Esophagus squamous epithelium (tissue), 5 donors: ENCODE data around the gene ERC1. TPM values are rescaled to one million over a fixed set of nuclear protein-coding genes. Genes with fewer than 3 reads are reported as not detected.
"Not testable (repeated sequence)": the region's sequence is repeated elsewhere in the genome, so short reads cannot be mapped to it uniquely, and the experiment has no call there.

ENCODE experiments used
- DNase-seq: peaks from one replicate; lab custom pipeline; 2025; lab: John Stamatoyannopoulos, UW
- H3K27ac ChIP-seq, 4 donors: fragments of 200-600 bp; sonication (generic); one replicate each; pipeline ENCODE4 v1.5.1; 2016 to 2019; ENCODE audit warnings: mild to moderate bottlenecking in 1 of 4
- H3K27me3 ChIP-seq, 4 donors: fragments of 200-600 bp; sonication (generic); 1 replicate in 3 of 4; 2 replicates in 1 of 4; pipeline versions ENCODE4 v1.5.1 to v1.6.0; 2017 to 2021; ENCODE audit warnings: antibody characterized with exemption in 1 of 4
- H3K36me3 ChIP-seq, 3 donors: fragments of 200-600 bp; sonication (generic); one replicate each; pipeline ENCODE4 v1.5.1; 2016 to 2019
- H3K4me1 ChIP-seq, 3 donors: fragments of 200-600 bp; sonication (generic); one replicate each; pipeline ENCODE4 v1.5.1; 2017 to 2019
- H3K4me3 ChIP-seq, 4 donors: fragments of 200-600 bp; sonication (generic); 1 replicate in 3 of 4; 2 replicates in 1 of 4; pipeline ENCODE4 v1.5.1; 2016 to 2019; ENCODE audit warnings: mild to moderate bottlenecking in 2 of 4, moderate library complexity in 1 of 4
- H3K9me3 ChIP-seq, 3 donors: fragments of 200-600 bp; sonication (generic); one replicate each; pipeline ENCODE4 v1.5.1; 2016 to 2019
- POLR2A ChIP-seq, 4 donors: fragments of 450-650 bp; IDR thresholded peaks; one replicate each; pipeline ENCODE4 v1.6.1; 2017; ENCODE audit warnings: antibody characterized with exemption in 4 of 4, mild to moderate bottlenecking in 4 of 4, moderate library complexity in 3 of 4
- whole genome bisulfite sequencing, 2 donors: methylation state at CpG; one replicate each; pipeline ENCODE4 v1.1.5; 2018; 5-methylcytosine and 5-hydroxymethylcytosine counted together
- intact Hi-C: fragments of 100-400 bp; cut with DNase I; formaldehyde crosslinking; loops from one replicate; pipeline ENCODE4 v1.15.0; 2022
- total RNA-seq, 4 donors: library from RNA; depleted of rRNA; stranded (reverse); fragments of >200 nt; gene quantifications; one replicate each; pipeline ENCODE4 v1.1.0, GENCODE V29; 2016
- TF ChIP-seq, protein P1 (sequence below), 6 experiments: fragments of 450-650 bp in 4 of 6; fragments of 200-600 bp in 2 of 6; sonication (generic) in 2 of 6; IDR thresholded peaks; one replicate each; pipeline ENCODE4 v1.5.1; 2016 to 2019; ENCODE audit warnings: antibody characterized with exemption in 6 of 6, mild to moderate bottlenecking in 4 of 6, moderate library complexity in 4 of 6
- donor health status: DM: yes; HTN: yes; CAD: no.

ERC1 gene
- total RNA-seq, 4 donors from 2014 or later, result 19.0 to 50.7 (median 37.5) TPM

DNA sequence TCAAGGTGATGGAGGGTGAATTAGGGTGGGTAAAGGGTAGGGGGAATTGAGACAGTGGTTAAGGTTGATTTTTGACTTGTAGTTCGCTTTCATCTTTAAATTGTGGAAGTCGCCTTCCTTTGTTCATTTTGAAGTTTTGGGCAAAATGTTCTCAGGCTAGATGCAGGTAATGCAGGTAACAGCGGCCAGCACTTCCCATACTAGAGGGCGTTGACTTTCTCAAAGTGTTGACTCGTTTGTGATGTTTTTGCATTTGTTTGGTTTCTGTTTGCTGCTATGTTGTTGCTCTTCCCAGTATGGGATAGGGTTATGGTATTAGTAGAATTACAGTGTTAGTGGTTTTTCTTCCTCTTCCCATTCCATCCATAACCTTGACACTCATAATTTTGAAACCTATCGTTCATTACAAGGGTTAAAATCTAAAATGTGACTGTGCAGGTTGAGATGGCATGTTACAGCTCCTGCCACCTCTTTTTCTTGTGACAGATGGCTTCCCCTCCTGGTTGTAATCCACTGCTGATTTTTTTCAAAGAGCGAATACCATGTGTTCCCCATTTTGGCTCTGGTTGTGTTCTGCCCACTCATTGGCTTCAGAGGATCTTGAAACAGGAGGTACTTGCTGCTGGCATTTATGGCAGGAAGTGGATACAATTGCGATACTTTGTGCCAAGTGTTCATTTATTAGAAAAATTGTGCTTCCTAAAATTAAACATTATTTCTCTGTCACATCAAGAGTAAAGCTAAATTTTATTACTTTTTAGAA, 57.1 kb downstream of the ERC1 start:
- intact Hi-C loops, result no loop called here
- H3K4me1 ChIP-seq, result peaks cover 0 to 10% (median 6%) of the 10 kb centered on the region in 3 donors
- H3K27ac ChIP-seq, result no peak overlapping the region
- H3K27me3 ChIP-seq, result no peaks in the 10 kb centered on the region
- H3K36me3 ChIP-seq, result no peaks in the 10 kb centered on the region
- DNase-seq, result no peak
- no peak overlapping the region for H3K4me3 ChIP-seq
- 65 to 82% methylated on average over 8 of the region's 8 CpGs for WGBS, 2 donors
- no peaks in the 10 kb centered on the region for H3K9me3 ChIP-seq
- TF ChIP-seq, protein P1, sequence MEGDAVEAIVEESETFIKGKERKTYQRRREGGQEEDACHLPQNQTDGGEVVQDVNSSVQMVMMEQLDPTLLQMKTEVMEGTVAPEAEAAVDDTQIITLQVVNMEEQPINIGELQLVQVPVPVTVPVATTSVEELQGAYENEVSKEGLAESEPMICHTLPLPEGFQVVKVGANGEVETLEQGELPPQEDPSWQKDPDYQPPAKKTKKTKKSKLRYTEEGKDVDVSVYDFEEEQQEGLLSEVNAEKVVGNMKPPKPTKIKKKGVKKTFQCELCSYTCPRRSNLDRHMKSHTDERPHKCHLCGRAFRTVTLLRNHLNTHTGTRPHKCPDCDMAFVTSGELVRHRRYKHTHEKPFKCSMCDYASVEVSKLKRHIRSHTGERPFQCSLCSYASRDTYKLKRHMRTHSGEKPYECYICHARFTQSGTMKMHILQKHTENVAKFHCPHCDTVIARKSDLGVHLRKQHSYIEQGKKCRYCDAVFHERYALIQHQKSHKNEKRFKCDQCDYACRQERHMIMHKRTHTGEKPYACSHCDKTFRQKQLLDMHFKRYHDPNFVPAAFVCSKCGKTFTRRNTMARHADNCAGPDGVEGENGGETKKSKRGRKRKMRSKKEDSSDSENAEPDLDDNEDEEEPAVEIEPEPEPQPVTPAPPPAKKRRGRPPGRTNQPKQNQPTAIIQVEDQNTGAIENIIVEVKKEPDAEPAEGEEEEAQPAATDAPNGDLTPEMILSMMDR (IDR thresholded peaks at IDR 0.05), result no peak
- TF ChIP-seq POLR2A (IDR thresholded peaks at IDR 0.05), result no peak

DNA sequence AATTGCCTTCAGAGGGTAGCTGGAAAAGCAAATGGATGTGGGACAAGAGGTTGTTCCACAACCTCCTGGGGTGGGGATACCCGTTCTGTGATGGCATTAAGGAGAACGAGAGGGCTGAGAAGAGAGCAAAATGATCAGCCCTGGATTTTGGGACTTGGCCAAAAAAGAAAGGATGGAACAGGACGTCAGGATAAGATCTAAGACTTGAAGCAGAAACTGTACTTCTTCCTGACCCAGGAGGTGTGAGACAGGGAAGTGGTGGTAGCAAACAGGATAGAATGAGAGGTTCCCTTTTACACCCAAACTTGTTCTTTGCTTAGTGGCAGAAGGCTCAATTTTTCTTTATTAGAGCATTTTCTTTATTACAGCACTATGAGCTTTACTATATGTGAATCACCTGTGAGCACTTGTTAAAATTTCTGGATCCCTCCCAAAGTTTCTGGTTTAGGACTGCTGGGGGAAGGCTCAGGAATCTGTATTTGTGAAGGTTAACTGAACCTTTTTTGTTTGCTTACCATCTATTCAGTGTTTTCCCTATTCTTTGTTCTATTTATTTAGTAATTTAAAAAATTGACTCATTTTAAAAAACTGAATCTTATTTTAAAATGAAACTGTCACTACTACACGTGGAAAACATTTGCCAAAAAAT, 59.2 kb downstream of the ERC1 start:
- WGBS, 2 donors, result 63 to 78% methylated on average over 4 of the region's 4 CpGs
- Histone ChIP-seq H3K27ac (no peak overlapping the region), H3K4me3 (no peak overlapping the region), H3K36me3 (no peaks in the 10 kb centered on the region), H3K27me3 (no peaks in the 10 kb centered on the region), H3K4me1 (peaks cover 0 to 21% (median 0%) of the 10 kb centered on the region in 3 donors), H3K9me3 (no peaks in the 10 kb centered on the region)
- no peak for DNase-seq
- TF ChIP-seq, protein P1 (IDR thresholded peaks at IDR 0.05), result no peak
- intact Hi-C loops, result no loop called here

DNA sequence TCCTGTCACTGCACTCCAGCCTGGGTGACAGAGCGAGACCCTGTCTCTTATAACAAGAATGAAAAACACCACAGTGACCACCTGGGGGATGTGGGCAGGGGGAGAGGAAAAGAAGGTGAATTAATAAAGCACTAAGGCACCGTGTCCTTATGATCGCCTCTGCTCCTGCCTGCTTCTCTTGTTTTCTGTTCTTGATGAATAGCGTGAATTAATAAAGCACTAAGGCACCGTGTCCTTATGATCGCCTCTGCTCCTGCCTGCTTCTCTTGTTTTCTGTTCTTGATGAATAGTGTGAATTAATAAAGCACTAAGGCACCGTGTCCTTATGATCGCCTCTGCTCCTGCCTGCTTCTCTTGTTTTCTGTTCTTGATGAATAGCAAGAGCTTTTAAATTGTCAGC, 60.6 kb downstream of the ERC1 start:
- 81 to 88% methylated on average over 8 of the region's 8 CpGs for WGBS, 2 donors
- H3K27ac ChIP-seq, result not testable (repeated sequence)

DNA sequence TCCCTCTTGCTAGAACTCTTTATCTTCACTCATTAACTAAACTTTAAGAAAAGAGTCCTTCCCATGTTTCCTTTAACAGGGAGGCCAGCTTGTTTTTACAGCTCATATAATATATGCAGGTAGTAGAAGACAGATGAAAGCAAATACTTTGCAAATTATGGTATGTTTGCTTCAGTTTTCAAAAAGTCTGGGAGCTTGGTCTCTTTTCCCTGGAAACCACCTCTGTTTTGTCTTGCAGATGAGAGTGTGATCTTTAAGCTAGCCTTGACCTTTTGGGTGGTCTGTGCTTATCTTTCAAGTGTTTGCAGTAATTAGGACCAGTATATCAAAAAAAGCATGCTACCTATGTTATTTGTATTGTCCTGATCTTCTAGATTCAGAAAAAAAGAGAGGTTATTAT, 62.7 kb downstream of the ERC1 start:
- TF ChIP-seq, protein P1 (IDR thresholded peaks at IDR 0.05), result no peak
- no peak for TF ChIP-seq POLR2A (IDR thresholded peaks at IDR 0.05)
- intact Hi-C loops, result no loop called here
- Histone ChIP-seq H3K36me3 (no peaks in the 10 kb centered on the region), H3K4me3 (no peak overlapping the region), H3K27me3 (no peaks in the 10 kb centered on the region), H3K27ac (no peak overlapping the region), H3K4me1 (peaks cover 0 to 11% (median 0%) of the 10 kb centered on the region in 3 donors), H3K9me3 (peaks cover 0 to 4% (median under 1%) of the 10 kb centered on the region in 3 donors)
- no peak for DNase-seq

More for the DNA sequence above, 60.6 kb downstream of the ERC1 start:
- peaks cover 0 to 21% (median 0%) of the 10 kb centered on the region in 3 donors for H3K4me1 ChIP-seq
- H3K4me3 ChIP-seq, H3K9me3 ChIP-seq, intact Hi-C loops, H3K27me3 ChIP-seq, H3K36me3 ChIP-seq, DNase-seq: not testable (repeated sequence)

DNA sequence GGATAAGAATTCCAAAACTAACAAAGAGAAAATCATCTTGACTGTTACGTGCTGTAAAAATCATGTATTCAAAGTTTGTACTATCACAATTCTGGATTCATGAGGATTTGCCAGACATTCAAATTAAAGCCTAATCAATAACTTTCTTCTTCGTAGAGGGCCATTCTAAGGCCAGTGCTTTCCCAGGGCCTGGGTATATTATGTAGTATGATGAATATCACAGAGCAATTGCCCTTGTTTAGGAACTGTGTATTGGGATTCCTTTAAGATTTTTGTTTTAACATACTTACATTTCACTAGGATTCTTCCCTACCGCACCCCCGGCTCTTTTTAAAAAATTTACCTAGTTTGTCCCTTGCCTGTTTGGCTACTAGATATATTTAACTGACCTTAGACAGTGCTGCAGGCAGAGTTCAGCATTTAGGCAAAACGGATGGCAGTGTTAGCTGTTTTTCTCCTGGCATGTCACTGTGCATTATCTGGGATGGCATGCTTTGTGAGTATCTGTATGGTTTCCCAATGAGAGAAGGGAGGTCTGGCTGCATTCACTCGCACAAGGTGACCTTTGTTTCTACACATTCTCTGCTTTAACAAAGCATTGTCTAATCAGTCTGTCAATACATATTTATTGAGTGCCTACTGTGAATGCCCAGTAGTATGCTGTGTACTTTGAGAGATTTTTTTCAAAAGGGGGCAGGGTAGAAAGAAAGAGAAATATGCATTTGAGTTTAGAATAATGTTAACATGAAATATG, 63.3 kb downstream of the ERC1 start:
- intact Hi-C loops, result no loop called here
- H3K9me3 ChIP-seq, result peaks cover 0 to 10% (median 3%) of the 10 kb centered on the region in 3 donors
- peaks cover 0 to 11% (median 0%) of the 10 kb centered on the region in 3 donors for H3K4me1 ChIP-seq
- no peaks in the 10 kb centered on the region for H3K27me3 ChIP-seq
- no peak overlapping the region for H3K4me3 ChIP-seq
- DNase-seq, result no peak
- peak overlapping the region in 1 of 4 donors; percentile 2 for H3K27ac ChIP-seq
- no peaks in the 10 kb centered on the region for H3K36me3 ChIP-seq
- 67 to 70% methylated on average over 6 of the region's 6 CpGs for WGBS, 2 donors
- no peak for TF ChIP-seq POLR2A (IDR thresholded peaks at IDR 0.05)
- TF ChIP-seq, protein P1 (IDR thresholded peaks at IDR 0.05), result no peak
